IMR-90 (cell line): ENCODE measurements around the gene ANKRD40. TPM values are rescaled to one million over a fixed set of nuclear protein-coding genes. Genes with fewer than 3 reads are reported as not detected.

ENCODE experiments used
- ATAC-seq: fragments of 200-7000 bp; cut with Tn5 transposase; 2 replicates; pipeline ENCODE4 v1.9.1; 2020; ENCODE audit warnings: low read depth, mild to moderate bottlenecking, moderate library complexity
- BruUV-seq: library from RNA; stranded (reverse); fragments of 400-500 nt; replicated peaks from 2 replicates; lab custom pipeline; 2021; lab: Mats Ljungman, UMichigan
- CTCF ChIA-PET: fragments of 300-600 bp; formaldehyde crosslinking; extraction: SDS; loops from one replicate; lab custom pipeline; 2021; ENCODE audit warnings: antibody characterized with exemption; lab: Yijun Ruan, JAX
- POLR2A ChIA-PET: fragments of 300-600 bp; sonication (Branson Sonifier 250); formaldehyde crosslinking; loops from one replicate; lab custom pipeline; 2022; ENCODE audit warnings: antibody characterized with exemption; ENCODE audit not compliant: unreplicated experiment; lab: Charles Lee
- DNase-seq: peaks from one replicate; pipeline ENCODE4 v3.0.0; 2013
- H2AFZ ChIP-seq: replicated peaks from 2 replicates; pipeline ENCODE3; 2013; ENCODE audit warnings: low read length, mild to moderate bottlenecking; ENCODE audit not compliant: poor library complexity
- H2AK5ac ChIP-seq: 2 replicates; pipeline ENCODE4 v1.6.1; 2013; ENCODE audit warnings: low read depth, low read length, inconsistent platforms
- H2AK9ac ChIP-seq: replicated peaks from 2 replicates; pipeline ENCODE3; 2013; ENCODE audit warnings: mild to moderate bottlenecking, low read depth, low read length, moderate library complexity; ENCODE audit not compliant: poor library complexity
- H2BK120ac ChIP-seq: 2 replicates; pipeline ENCODE4 v1.6.1; 2013; ENCODE audit warnings: low read depth, low read length, inconsistent platforms
- H2BK15ac ChIP-seq: 3 replicates; pipeline ENCODE4 v1.6.1; 2013; ENCODE audit warnings: low read depth, low read length, inconsistent platforms
- H2BK20ac ChIP-seq: 2 replicates; pipeline ENCODE4 v1.6.1; 2013; ENCODE audit warnings: low read depth, mild to moderate bottlenecking, inconsistent platforms, low read length, moderate library complexity
- H2BK5ac ChIP-seq: 2 replicates; pipeline ENCODE4 v1.6.1; 2013; ENCODE audit warnings: mild to moderate bottlenecking, low read depth, low read length, inconsistent platforms; ENCODE audit not compliant: poor library complexity, severe bottlenecking
- H3K14ac ChIP-seq: replicated peaks from 2 replicates; pipeline ENCODE4 v1.6.1; 2013; ENCODE audit warnings: low read depth, low read length, inconsistent platforms
- H3K18ac ChIP-seq: 2 replicates; pipeline ENCODE4 v1.6.1; 2013; ENCODE audit warnings: low read depth, low read length, control low read depth
- H3K23ac ChIP-seq: 2 replicates; pipeline ENCODE4 v1.6.1; 2013; ENCODE audit warnings: low read depth, low read length, inconsistent platforms
- H3K27ac ChIP-seq: 2 replicates; pipeline ENCODE4 v1.5.1; 2013; ENCODE audit warnings: mild to moderate bottlenecking, control low read depth, low read length; ENCODE audit not compliant: insufficient read depth
- H3K27me3 ChIP-seq: 2 replicates; pipeline ENCODE4 v1.6.1; 2013; ENCODE audit warnings: low read length; ENCODE audit not compliant: control insufficient read depth, insufficient read depth
- H3K36me3 ChIP-seq: 2 replicates; pipeline ENCODE4 v1.6.1; 2013; ENCODE audit warnings: low read length, mixed read lengths; ENCODE audit not compliant: control insufficient read depth, insufficient read depth
- H3K4ac ChIP-seq: 2 replicates; pipeline ENCODE4 v1.6.1; 2013; ENCODE audit warnings: low read depth, low read length, inconsistent platforms
- H3K4me1 ChIP-seq: 2 replicates; pipeline ENCODE4 v1.6.1; 2013; ENCODE audit warnings: low read length, mixed read lengths; ENCODE audit not compliant: control insufficient read depth, insufficient read depth
- H3K4me2 ChIP-seq: 2 replicates; pipeline ENCODE4 v1.6.1; 2013; ENCODE audit warnings: low read depth, mild to moderate bottlenecking, control low read depth, low read length, moderate library complexity
- H3K4me3 ChIP-seq: 2 replicates; pipeline ENCODE4 v1.5.1; 2013; ENCODE audit warnings: low read depth, mild to moderate bottlenecking, control low read depth, low read length, moderate library complexity; ENCODE audit not compliant: insufficient read depth
- H3K56ac ChIP-seq: 2 replicates; pipeline ENCODE4 v1.6.1; 2013; ENCODE audit warnings: low read length, inconsistent platforms; ENCODE audit not compliant: insufficient read depth; ENCODE audit errors: extremely low read depth
- H3K79me1 ChIP-seq, 2 experiments: 2 replicates each; pipeline ENCODE4 v1.6.1; 2013; ENCODE audit warnings: low read length in 2 of 2, inconsistent platforms in 1 of 2, low read depth in 1 of 2
- H3K9ac ChIP-seq: 2 replicates; pipeline ENCODE4 v1.6.1; 2013; ENCODE audit warnings: low read depth, low read length, control low read depth
- H3K9me1 ChIP-seq: 2 replicates; pipeline ENCODE4 v1.6.1; 2013; ENCODE audit warnings: low read length, inconsistent platforms; ENCODE audit not compliant: insufficient read depth
- H3K9me3 ChIP-seq: 2 replicates; pipeline ENCODE4 v1.6.1; 2013; ENCODE audit warnings: low read length; ENCODE audit not compliant: control insufficient read depth, insufficient read depth
- H4K20me1 ChIP-seq: 2 replicates; pipeline ENCODE4 v1.6.1; 2013; ENCODE audit warnings: low read length, inconsistent platforms; ENCODE audit not compliant: insufficient read depth
- H4K5ac ChIP-seq: 2 replicates; pipeline ENCODE4 v1.6.1; 2013; ENCODE audit warnings: mild to moderate bottlenecking, low read depth, low read length, control low read depth
- H4K8ac ChIP-seq, 2 experiments: 2 replicates each; pipeline ENCODE4 v1.6.1; 2013; ENCODE audit warnings: low read depth in 2 of 2, low read length in 2 of 2, control low read depth in 1 of 2, inconsistent platforms in 1 of 2
- H4K91ac ChIP-seq: 2 replicates; pipeline ENCODE4 v1.6.1; 2013; ENCODE audit warnings: low read depth, low read length, inconsistent platforms; ENCODE audit not compliant: insufficient read depth
- CEBPB ChIP-seq: IDR thresholded peaks from 2 replicates; pipeline ENCODE4 v1.6.1; 2012; ENCODE audit warnings: low read depth, low read length, improper control_type of control experiment
- CHD1 ChIP-seq: IDR thresholded peaks from 2 replicates; pipeline ENCODE4 v1.6.1; 2012; ENCODE audit warnings: low read depth, low read length, improper control_type of control experiment
- ELK1 ChIP-seq: fragments of 150-350 bp; IDR thresholded peaks from 2 replicates; pipeline ENCODE4 v1.6.1; 2016; ENCODE audit warnings: low read depth, mild to moderate bottlenecking, low read length, moderate library complexity, borderline replicate concordance
- FOS ChIP-seq: fragments of 150-350 bp; IDR thresholded peaks from 2 replicates; pipeline ENCODE4 v1.6.1; 2016; ENCODE audit warnings: low read depth, low read length
- MAFK ChIP-seq: IDR thresholded peaks from 2 replicates; pipeline ENCODE4 v1.6.1; 2012; ENCODE audit warnings: low read depth, low read length, improper control_type of control experiment
- MXI1 ChIP-seq: IDR thresholded peaks from 2 replicates; pipeline ENCODE4 v1.6.1; 2012; ENCODE audit warnings: low read depth, mild to moderate bottlenecking, low read length, moderate library complexity, borderline replicate concordance
- NFE2L2 ChIP-seq: fragments of 150-350 bp; IDR thresholded peaks from 2 replicates; pipeline ENCODE4 v1.6.1; 2016; ENCODE audit warnings: low read depth, mild to moderate bottlenecking, low read length
- POLR2A ChIP-seq: IDR thresholded peaks from 2 replicates; pipeline ENCODE4 v1.6.1; 2012; ENCODE audit warnings: mild to moderate bottlenecking, low read depth, low read length
- RAD21 ChIP-seq: IDR thresholded peaks from 2 replicates; pipeline ENCODE4 v1.6.1; 2012; ENCODE audit warnings: low read length, improper control_type of control experiment
- RCOR1 ChIP-seq: IDR thresholded peaks from 2 replicates; pipeline ENCODE4 v1.6.1; 2012; ENCODE audit warnings: mild to moderate bottlenecking, low read length, improper control_type of control experiment; ENCODE audit not compliant: insufficient replicate concordance
- RFX5 ChIP-seq: IDR thresholded peaks from 2 replicates; pipeline ENCODE4 v1.8.0; 2012; ENCODE audit warnings: low read depth, mild to moderate bottlenecking, low read length, moderate library complexity
- WGBS, 2 experiments: methylation state at CpG; one replicate each; pipeline versions ENCODE4 v1.1.5 to v1.1.7; 2013; ENCODE audit warnings: missing lambda C conversion rate in 2 of 2; ENCODE audit not compliant: insufficient read length in 1 of 2; ENCODE audit errors: extremely low coverage in 2 of 2; 5-methylcytosine and 5-hydroxymethylcytosine counted together
- dilution Hi-C: fragments of 300-500 bp; cut with HindIII; formaldehyde crosslinking; loops from one replicate; pipeline ENCODE4 v1.14.3; 2018; ENCODE audit warnings: low sequenced_read_pairs; ENCODE audit not compliant: unreplicated experiment
- in situ Hi-C: fragments of 300-500 bp; cut with MboI; formaldehyde crosslinking; loops from 3 replicates; pipeline ENCODE4 v1.14.3; 2019; ENCODE audit warnings: low sequenced_read_pairs, inconsistent platforms, mixed read lengths
- intact Hi-C: fragments of 100-400 bp; cut with micrococcal nuclease; formaldehyde crosslinking; loops from 2 replicates; pipeline ENCODE4 v1.10.0; 2022
- polyA plus RNA-seq, 3 experiments: library from polyadenylated mRNA; depleted of rRNA; stranded (reverse); fragments of >200 nt; gene quantifications; 2 replicates each; pipeline ENCODE4 v1.2.3, GENCODE V29; 2012; ENCODE audit warnings: low replicate concordance in 1 of 3
- total RNA-seq: library from RNA; depleted of rRNA; stranded (reverse); fragments of >200 nt; gene quantifications from 2 replicates; pipeline ENCODE4 v1.2.3, GENCODE V29; 2012
- TF ChIP-seq, protein P1 (sequence below): conservative IDR thresholded peaks from 2 replicates; pipeline ENCODE4 v1.5.1; 2012; ENCODE audit warnings: mild to moderate bottlenecking, low read depth, low read length, improper control_type of control experiment

ANKRD40 gene
- total and polyA plus RNA-seq, 2 of the 4 experiments (the other 2 are of a cell fraction): 23.4 to 35.8 TPM

DNA sequence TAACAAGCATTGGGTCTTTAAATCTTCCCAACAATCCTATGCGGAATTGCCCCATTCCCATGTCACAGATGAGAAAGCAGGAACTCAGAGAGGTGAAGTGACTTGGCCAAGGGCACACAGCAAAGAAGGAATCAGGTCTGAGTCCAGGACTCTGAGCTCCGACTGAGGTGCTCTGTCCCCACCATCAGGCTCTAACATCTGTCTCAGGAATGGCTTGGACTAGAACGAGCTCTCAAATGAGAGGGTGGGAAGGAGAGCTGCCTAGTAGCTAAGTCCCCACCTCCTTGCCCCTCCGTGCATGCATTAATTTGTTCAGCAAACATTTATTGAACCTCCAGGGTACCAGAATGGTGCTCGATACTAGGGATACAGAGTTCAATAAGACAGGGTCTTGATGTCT lies 46.4 kb downstream of the ANKRD40 start:
- Histone ChIP-seq H3K4me2 (no peak overlapping the region), H2AFZ (peak overlapping the region; percentile 76), H4K20me1 (no peaks in the 10 kb centered on the region), H4K8ac (peak overlapping the region; percentile 66 to 97; a peak in 3 of 4 replicates), H4K91ac (peak overlapping the region; percentile 96), H3K4me1 (peaks cover 32% of the 10 kb centered on the region), H3K56ac (peak overlapping the region; percentile 34; the same call in 1 of the 2 replicates), H3K36me3 (peaks cover 2% of the 10 kb centered on the region; the same call in 1 of the 2 replicates), H3K18ac (peak overlapping the region; percentile 65), H3K27me3 (no peaks in the 10 kb centered on the region), H2BK15ac (peak overlapping the region; percentile 92), H3K4ac (peak overlapping the region; percentile 98), H3K79me1 (peaks cover 0 to 18% of the 10 kb centered on the region in 2 experiments; a peak in 2 of 4 replicates), H2BK20ac (peak overlapping the region; percentile 98), H3K27ac (peak overlapping the region; percentile 72), H3K4me3 (no peak overlapping the region), H3K9me1 (peaks cover 41% of the 10 kb centered on the region), H2AK5ac (peak overlapping the region; percentile 96), H3K23ac (peak overlapping the region; percentile 82), H3K14ac (peak overlapping the region; percentile 73), H2BK5ac (peak overlapping the region; percentile 95), H3K9me3 (no peaks in the 10 kb centered on the region), H4K5ac (peak overlapping the region; percentile 58), H2BK120ac (peak overlapping the region; percentile 98), H3K9ac (no peak overlapping the region), H2AK9ac (peak overlapping the region; percentile 86)
- no peak for TF ChIP-seq CHD1
- TF ChIP-seq CEBPB: no peak
- no peak for TF ChIP-seq RCOR1
- no peak for TF ChIP-seq RAD21
- no peak for TF ChIP-seq ELK1
- no peak for TF ChIP-seq MAFK
- TF ChIP-seq, protein P1, sequence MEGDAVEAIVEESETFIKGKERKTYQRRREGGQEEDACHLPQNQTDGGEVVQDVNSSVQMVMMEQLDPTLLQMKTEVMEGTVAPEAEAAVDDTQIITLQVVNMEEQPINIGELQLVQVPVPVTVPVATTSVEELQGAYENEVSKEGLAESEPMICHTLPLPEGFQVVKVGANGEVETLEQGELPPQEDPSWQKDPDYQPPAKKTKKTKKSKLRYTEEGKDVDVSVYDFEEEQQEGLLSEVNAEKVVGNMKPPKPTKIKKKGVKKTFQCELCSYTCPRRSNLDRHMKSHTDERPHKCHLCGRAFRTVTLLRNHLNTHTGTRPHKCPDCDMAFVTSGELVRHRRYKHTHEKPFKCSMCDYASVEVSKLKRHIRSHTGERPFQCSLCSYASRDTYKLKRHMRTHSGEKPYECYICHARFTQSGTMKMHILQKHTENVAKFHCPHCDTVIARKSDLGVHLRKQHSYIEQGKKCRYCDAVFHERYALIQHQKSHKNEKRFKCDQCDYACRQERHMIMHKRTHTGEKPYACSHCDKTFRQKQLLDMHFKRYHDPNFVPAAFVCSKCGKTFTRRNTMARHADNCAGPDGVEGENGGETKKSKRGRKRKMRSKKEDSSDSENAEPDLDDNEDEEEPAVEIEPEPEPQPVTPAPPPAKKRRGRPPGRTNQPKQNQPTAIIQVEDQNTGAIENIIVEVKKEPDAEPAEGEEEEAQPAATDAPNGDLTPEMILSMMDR: no peak
- TF ChIP-seq MXI1: no peak
- no peak for TF ChIP-seq NFE2L2
- no peak for TF ChIP-seq FOS
- TF ChIP-seq POLR2A: no peak
- no peak for TF ChIP-seq RFX5
- no peak; the same call in 1 of the 2 replicates for ATAC-seq
- CTCF ChIA-PET: interaction anchor here (1.3 kb wide), 1 partner anchor 10 kb away, joined by 4 read pairs; no protein-coding TSS in a partner anchor
- no TSS peak for BruUV-seq
- WGBS, 2 experiments: 90% methylated on average over 1 of the region's 5 CpGs; no CpG with 5 or more reads in 1 of the 2 experiments
- no peak for DNase-seq
- intact Hi-C loops (no loop called here), dilution Hi-C loops (no loop called here), in situ Hi-C loops (no loop called here)
- POLR2A ChIA-PET: interaction anchor here (0.5 to 1.4 kb wide), 4 partner anchors 10 to 58 kb away, joined by 3 to 5 read pairs (median 4); partner anchors contain the start of gene LUC7L3
